Measurements from ENCODE around the gene CERK.

- no peak for TF ChIP-seq POLR2AphosphoS5 (IDR thresholded peaks at IDR 0.05; ENCODE audit: low read depth, low read length)
- TF ChIP-seq USF2 (IDR thresholded peaks at IDR 0.05; ENCODE audit: low read length) = no peak
- no peak for TF ChIP-seq CTCF (IDR thresholded peaks at IDR 0.05; ENCODE audit: control extremely low read depth in 1 of 3, insufficient read depth in 1 of 3, low read depth in 1 of 3, low read length in 3 of 3)
- TF ChIP-seq CEBPB (IDR thresholded peaks at IDR 0.05; ENCODE audit: low read depth, low read length) = no peak
- no peak for TF ChIP-seq TBP (IDR thresholded peaks at IDR 0.05; ENCODE audit: low read depth, low read length)
- no peak for TF ChIP-seq POLR2A (IDR thresholded peaks at IDR 0.05; ENCODE audit: control extremely low read depth in 1 of 2, low read depth in 2 of 2, low read length in 2 of 2)
- TF ChIP-seq JUND (IDR thresholded peaks at IDR 0.05; ENCODE audit: low read length) = no peak
- TF ChIP-seq RBBP5 (IDR thresholded peaks at IDR 0.05; ENCODE audit: borderline replicate concordance, low read depth, low read length) = no peak
- TF ChIP-seq EZH2 (IDR thresholded peaks at IDR 0.05; ENCODE audit: low read depth, low read length, severe bottlenecking) = no peak
- no peak for TF ChIP-seq KDM5A (IDR thresholded peaks at IDR 0.05; ENCODE audit: low read length)
- no peak for TF ChIP-seq EP300 (IDR thresholded peaks at IDR 0.05; ENCODE audit: borderline replicate concordance in 1 of 2, low read depth in 2 of 2, low read length in 2 of 2)
- TF ChIP-seq RAD21 (IDR thresholded peaks at IDR 0.05 in 1 of 2, conservative IDR thresholded peaks at IDR 0.05 in 1 of 2; ENCODE audit: low read depth in 2 of 2, low read length in 2 of 2) = no peak
- no peak for TF ChIP-seq ASH2L (IDR thresholded peaks at IDR 0.05; ENCODE audit: low read length)
- no peak for TF ChIP-seq CBX5 (IDR thresholded peaks at IDR 0.05; ENCODE audit: low read depth, low read length)
Measured at GRCh38 chr22:46673205-46673604, 64.8 kb downstream of the CERK start.

Data from H1 (cell line).